HG03175 (cell line): Measurements from ENCODE around the gene NABP1.
A peak's percentile ranks its signal among the peaks of the same experiment; 100 is the strongest.
"Not testable (repeated sequence)": the region's sequence is repeated elsewhere in the genome, so short reads cannot be mapped to it uniquely, and the experiment has no call there.

Experiments
- ATAC-seq: cut with Tn5 transposase; IDR thresholded peaks from one replicate; pipeline ENCODE4 v1.9.1; 2021; ENCODE audit warnings: mild to moderate bottlenecking, moderate library complexity; ENCODE audit not compliant: unreplicated experiment

The NABP1 gene

GRCh38 chr2:191677646-191678436 is at the start of gene NABP1:
TSS of gene NABP1 (plus strand) at chr2:191678136. CDS start at chr2:191678615, 479 bp downstream.
- peak; percentile 68 for ATAC-seq

- peak; percentile 59 for ATAC-seq
Measured at GRCh38 chr2:191629001-191629453, 48.9 kb upstream of the NABP1 start.

- no peak for ATAC-seq
Measured at GRCh38 chr2:191629976-191630712, 47.8 kb upstream of the NABP1 start.

- no peak for ATAC-seq
Measured at GRCh38 chr2:191631754-191632153, 46.2 kb upstream of the NABP1 start.

- no peak for ATAC-seq
Measured at GRCh38 chr2:191632426-191632825, 45.5 kb upstream of the NABP1 start.

GRCh38 chr2:191634791-191635190 is 43.1 kb upstream of the NABP1 start:
- no peak for ATAC-seq

- peak; percentile 87 for ATAC-seq
Measured at GRCh38 chr2:191635333-191636234, 42.4 kb upstream of the NABP1 start.

- no peak for ATAC-seq
Measured at GRCh38 chr2:191636235-191636543, 41.7 kb upstream of the NABP1 start.

- no peak for ATAC-seq
Measured at GRCh38 chr2:191636586-191636985, 41.4 kb upstream of the NABP1 start.

GRCh38 chr2:191637182-191638078 is 40.5 kb upstream of the NABP1 start:
- peak; percentile 67 for ATAC-seq

- peak; percentile 20 for ATAC-seq
Measured at GRCh38 chr2:191638079-191638801, 39.7 kb upstream of the NABP1 start.

- peak; percentile 21 for ATAC-seq
Measured at GRCh38 chr2:191638802-191639172, 39.1 kb upstream of the NABP1 start.

GRCh38 chr2:191641609-191642008 is 36.3 kb upstream of the NABP1 start:
- ATAC-seq = no peak

- no peak for ATAC-seq
Measured at GRCh38 chr2:191642541-191642940, 35.4 kb upstream of the NABP1 start.

GRCh38 chr2:191643429-191643828 is 34.5 kb upstream of the NABP1 start:
- no peak for ATAC-seq

GRCh38 chr2:191644613-191645012 is 33.3 kb upstream of the NABP1 start:
- not testable (repeated sequence) for ATAC-seq

GRCh38 chr2:191645032-191645431 is 32.9 kb upstream of the NABP1 start:
- ATAC-seq = no peak

- ATAC-seq = no peak
Measured at GRCh38 chr2:191645434-191646162, 32.3 kb upstream of the NABP1 start.
